GM12878 (cell line): Measurements from ENCODE around the gene CRYBG3. TPM values are rescaled to one million over a fixed set of nuclear protein-coding genes. Genes with fewer than 3 reads are reported as not detected.

Experiments
- ATAC-seq: fragments of 200-7000 bp; cut with Tn5 transposase; 3 replicates; pipeline ENCODE4 v1.9.1; 2020; ENCODE audit warnings: mild to moderate bottlenecking, moderate library complexity
- BruUV-seq: library from RNA; stranded (reverse); fragments of 400-500 nt; replicated peaks from 2 replicates; lab custom pipeline; 2021; lab: Mats Ljungman, UMichigan
- CTCF ChIA-PET: fragments of 300-600 bp; sonication (Branson Sonifier 250); formaldehyde crosslinking; extraction: SDS; loops from one replicate; lab custom pipeline; 2021; ENCODE audit warnings: inconsistent platforms; lab: Yijun Ruan, JAX
- POLR2A ChIA-PET: fragments of 350-600 bp; formaldehyde crosslinking; extraction: SDS; loops from one replicate; lab custom pipeline; 2021; ENCODE audit warnings: inconsistent platforms; lab: Charles Lee
- RAD21 ChIA-PET: fragments of 300-600 bp; sonication (Branson Sonifier 250); formaldehyde crosslinking; loops from one replicate; lab custom pipeline; 2023; ENCODE audit warnings: antibody characterized with exemption; ENCODE audit not compliant: unreplicated experiment; lab: Charles Lee
- SMC1A ChIA-PET: fragments of 300-600 bp; sonication (Branson Sonifier 250); formaldehyde crosslinking; loops from one replicate; lab custom pipeline; 2023; ENCODE audit not compliant: unreplicated experiment, uncharacterized antibody; lab: Charles Lee
- DNase-seq: peaks from one replicate; pipeline ENCODE4 v3.0.0-alpha.2; 2011; ENCODE audit warnings: low read depth, low spot score
- FAIRE-seq: peaks from 3 replicates; lab custom pipeline; 2011; peaks lifted over from hg19 to GRCh38; lab: Jason Lieb, UNC
- H2AFZ ChIP-seq: 2 replicates; pipeline ENCODE4 v1.6.0; 2011; ENCODE audit warnings: low read depth, low read length, control low read depth; ENCODE audit not compliant: control insufficient read depth
- H3K27ac ChIP-seq: 2 replicates; pipeline ENCODE4 v1.5.1; 2011; ENCODE audit warnings: control low read depth; ENCODE audit not compliant: control insufficient read depth, insufficient read depth
- H3K27me3 ChIP-seq, 2 experiments: replicated peaks in 1 of 2; 2 replicates each; pipeline versions ENCODE4 v1.6.0 to v1.6.1; 2011; ENCODE audit warnings: low read length in 1 of 2; ENCODE audit not compliant: control insufficient read depth in 2 of 2, insufficient read depth in 2 of 2
- H3K36me3 ChIP-seq, 2 experiments: 2 replicates each; pipeline ENCODE4 v1.5.1; 2011; ENCODE audit warnings: low read length in 1 of 2; ENCODE audit not compliant: control insufficient read depth in 2 of 2, insufficient read depth in 2 of 2
- H3K4me1 ChIP-seq: 2 replicates; pipeline ENCODE4 v1.6.1; 2011; ENCODE audit warnings: mild to moderate bottlenecking, low read length, moderate library complexity, mixed read lengths; ENCODE audit not compliant: control insufficient read depth, insufficient read depth
- H3K4me2 ChIP-seq: 2 replicates; pipeline ENCODE4 v1.6.0; 2011; ENCODE audit warnings: control low read depth; ENCODE audit not compliant: control insufficient read depth, insufficient read depth
- H3K4me3 ChIP-seq: fragments of 200-600 bp; sonication (generic); 2 replicates; pipeline ENCODE4 v1.5.1; 2016
- H3K79me2 ChIP-seq: 2 replicates; pipeline ENCODE4 v1.6.0; 2011; ENCODE audit warnings: low read length; ENCODE audit not compliant: control insufficient read depth, insufficient read depth
- H3K9ac ChIP-seq: 2 replicates; pipeline ENCODE4 v1.8.0; 2011; ENCODE audit warnings: low read length, control low read depth, mixed read lengths; ENCODE audit not compliant: control insufficient read depth, insufficient read depth
- H3K9me3 ChIP-seq: replicated peaks from 3 replicates; pipeline ENCODE4 v1.5.1; 2011; ENCODE audit warnings: mild to moderate bottlenecking, low read length; ENCODE audit not compliant: control insufficient read depth, insufficient read depth
- H4K20me1 ChIP-seq: 2 replicates; pipeline ENCODE4 v1.6.0; 2011; ENCODE audit not compliant: control insufficient read depth, insufficient read depth
- SPI1 ChIP-seq: IDR thresholded peaks from 2 replicates; pipeline ENCODE4 v1.6.1; 2011; ENCODE audit warnings: low read depth, mild to moderate bottlenecking, low read length, moderate library complexity, borderline replicate concordance; ENCODE audit not compliant: insufficient read depth
- WGBS: methylation state at CpG from one replicate; pipeline ENCODE4 v1.1.6; 2016; ENCODE audit warnings: low lambda C conversion rate; ENCODE audit not compliant: insufficient replicate concordance, insufficient coverage; ENCODE audit errors: missing lambda C conversion rate; 5-methylcytosine and 5-hydroxymethylcytosine counted together
- in situ Hi-C: fragments of 300-500 bp; cut with MboI; formaldehyde crosslinking; loops from 9 replicates; pipeline ENCODE4 v1.14.3; 2018; ENCODE audit warnings: mixed read lengths
- intact Hi-C: fragments of 100-400 bp; cut with micrococcal nuclease; formaldehyde crosslinking; loops from one replicate; pipeline ENCODE4 v1.14.2; 2022; ENCODE audit not compliant: unreplicated experiment
- polyA plus RNA-seq, 11 experiments: library from polyadenylated mRNA; depleted of rRNA in 4 of 11; unstranded in 6 of 11; stranded (reverse) in 5 of 11; fragments of >200 nt; fragmentation: Nextera tagmentation in 4 of 11; fragmentation: Illumina TruSeq in 1 of 11; extraction: Ambion mirVana in 4 of 11; extraction: Trizol in 1 of 11; gene quantifications; 1 replicate in 1 of 11; 2 replicates in 10 of 11; pipeline versions ENCODE4 v1.2.1 to v1.2.3, GENCODE V29; 2011 to 2016; ENCODE audit warnings: inconsistent platforms in 2 of 11, missing spikeins in 2 of 11, low read depth in 1 of 11
- total RNA-seq, 4 experiments: library from RNA; depleted of rRNA in 3 of 4; stranded (reverse); fragments of >200 nt in 3 of 4; fragmentation: Illumina TruSeq in 1 of 4; extraction: Trizol in 1 of 4; gene quantifications; 2 replicates each; pipeline versions ENCODE4 v1.2.1 to v1.2.3, GENCODE V29; 2013 to 2021
- TF ChIP-seq, protein P1 (sequence below): fragments of 450-650 bp; IDR thresholded peaks from 2 replicates; pipeline ENCODE4 v1.6.1; 2018; ENCODE audit warnings: mild to moderate bottlenecking, low read depth, moderate library complexity; ENCODE audit not compliant: partially characterized antibody
- TF ChIP-seq, protein P2 (sequence below), 3 experiments: IDR thresholded peaks in 2 of 3; conservative IDR thresholded peaks in 1 of 3; 2 replicates each; pipeline ENCODE4 v1.5.1; 2011; ENCODE audit warnings: low read depth in 3 of 3, low read length in 3 of 3, mild to moderate bottlenecking in 3 of 3, control low read depth in 2 of 3, moderate library complexity in 2 of 3, inconsistent platforms in 1 of 3, mixed read lengths in 1 of 3; ENCODE audit not compliant: control insufficient read depth in 2 of 3, insufficient read depth in 1 of 3; ENCODE audit errors: extremely low read depth in 1 of 3

CRYBG3 gene
- total and polyA plus RNA-seq, 10 of the 15 experiments (the other 5 are each of a cell fraction or from before 2014, with no cell fraction given), result 0.11 to 5.4 (median 1.6) TPM

DNA sequence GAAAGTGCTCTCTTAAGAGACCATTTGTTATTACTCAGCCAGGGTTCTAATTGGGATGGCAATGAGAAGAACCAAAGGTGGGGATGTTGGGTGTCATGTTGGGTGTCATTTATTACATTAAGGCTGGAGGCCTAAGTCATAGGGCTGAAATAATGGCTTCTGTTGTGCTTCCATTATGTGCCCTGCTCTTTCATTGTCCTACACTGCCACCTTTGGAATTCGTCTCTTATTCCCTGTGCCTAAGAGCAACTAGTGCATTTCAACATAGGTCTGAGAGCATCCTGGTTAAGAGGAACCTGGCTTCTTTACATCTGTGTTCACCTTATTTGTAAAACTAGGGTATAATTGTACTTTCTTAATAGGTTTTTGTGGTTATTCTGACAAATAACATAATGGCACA, 118.2 kb downstream of the CRYBG3 start:
- TF ChIP-seq, protein P1, sequence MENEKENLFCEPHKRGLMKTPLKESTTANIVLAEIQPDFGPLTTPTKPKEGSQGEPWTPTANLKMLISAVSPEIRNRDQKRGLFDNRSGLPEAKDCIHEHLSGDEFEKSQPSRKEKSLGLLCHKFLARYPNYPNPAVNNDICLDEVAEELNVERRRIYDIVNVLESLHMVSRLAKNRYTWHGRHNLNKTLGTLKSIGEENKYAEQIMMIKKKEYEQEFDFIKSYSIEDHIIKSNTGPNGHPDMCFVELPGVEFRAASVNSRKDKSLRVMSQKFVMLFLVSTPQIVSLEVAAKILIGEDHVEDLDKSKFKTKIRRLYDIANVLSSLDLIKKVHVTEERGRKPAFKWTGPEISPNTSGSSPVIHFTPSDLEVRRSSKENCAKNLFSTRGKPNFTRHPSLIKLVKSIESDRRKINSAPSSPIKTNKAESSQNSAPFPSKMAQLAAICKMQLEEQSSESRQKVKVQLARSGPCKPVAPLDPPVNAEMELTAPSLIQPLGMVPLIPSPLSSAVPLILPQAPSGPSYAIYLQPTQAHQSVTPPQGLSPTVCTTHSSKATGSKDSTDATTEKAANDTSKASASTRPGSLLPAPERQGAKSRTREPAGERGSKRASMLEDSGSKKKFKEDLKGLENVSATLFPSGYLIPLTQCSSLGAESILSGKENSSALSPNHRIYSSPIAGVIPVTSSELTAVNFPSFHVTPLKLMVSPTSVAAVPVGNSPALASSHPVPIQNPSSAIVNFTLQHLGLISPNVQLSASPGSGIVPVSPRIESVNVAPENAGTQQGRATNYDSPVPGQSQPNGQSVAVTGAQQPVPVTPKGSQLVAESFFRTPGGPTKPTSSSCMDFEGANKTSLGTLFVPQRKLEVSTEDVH, result no peak
- TF ChIP-seq, protein P2, sequence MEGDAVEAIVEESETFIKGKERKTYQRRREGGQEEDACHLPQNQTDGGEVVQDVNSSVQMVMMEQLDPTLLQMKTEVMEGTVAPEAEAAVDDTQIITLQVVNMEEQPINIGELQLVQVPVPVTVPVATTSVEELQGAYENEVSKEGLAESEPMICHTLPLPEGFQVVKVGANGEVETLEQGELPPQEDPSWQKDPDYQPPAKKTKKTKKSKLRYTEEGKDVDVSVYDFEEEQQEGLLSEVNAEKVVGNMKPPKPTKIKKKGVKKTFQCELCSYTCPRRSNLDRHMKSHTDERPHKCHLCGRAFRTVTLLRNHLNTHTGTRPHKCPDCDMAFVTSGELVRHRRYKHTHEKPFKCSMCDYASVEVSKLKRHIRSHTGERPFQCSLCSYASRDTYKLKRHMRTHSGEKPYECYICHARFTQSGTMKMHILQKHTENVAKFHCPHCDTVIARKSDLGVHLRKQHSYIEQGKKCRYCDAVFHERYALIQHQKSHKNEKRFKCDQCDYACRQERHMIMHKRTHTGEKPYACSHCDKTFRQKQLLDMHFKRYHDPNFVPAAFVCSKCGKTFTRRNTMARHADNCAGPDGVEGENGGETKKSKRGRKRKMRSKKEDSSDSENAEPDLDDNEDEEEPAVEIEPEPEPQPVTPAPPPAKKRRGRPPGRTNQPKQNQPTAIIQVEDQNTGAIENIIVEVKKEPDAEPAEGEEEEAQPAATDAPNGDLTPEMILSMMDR (IDR thresholded peaks at IDR 0.05 in 2 of 3, conservative IDR thresholded peaks at IDR 0.05 in 1 of 3; ENCODE audit: control insufficient read depth in 2 of 3, extremely low read depth in 1 of 3, insufficient read depth in 1 of 3, low read depth in 3 of 3, low read length in 3 of 3), result peak in 1 of 3 experiments; percentile 7; a peak in 1 of 6 replicates
- TF ChIP-seq SPI1, result no peak
- Histone ChIP-seq H3K27ac (no peak overlapping the region), H4K20me1 (no peaks in the 10 kb centered on the region), H3K36me3 (peaks cover 0 to 18% of the 10 kb centered on the region in 2 experiments; a peak in 2 of 4 replicates), H3K9ac (no peak overlapping the region), H3K27me3 (no peaks in the 10 kb centered on the region), H3K4me3 (no peak overlapping the region), H3K4me2 (no peak overlapping the region), H2AFZ (no peak overlapping the region), H3K79me2 (no peaks in the 10 kb centered on the region), H3K4me1 (no peaks in the 10 kb centered on the region), H3K9me3 (no peaks in the 10 kb centered on the region)
- intact Hi-C loops (no loop called here), in situ Hi-C loops (no loop called here)
- ChIA-PET CTCF (interaction anchor here (1.5 kb wide), 1 partner anchor 82 kb away, joined by 5 read pairs; no protein-coding TSS in a partner anchor), RAD21 (no interaction called here), SMC1A (no interaction called here), POLR2A (no interaction called here)
- BruUV-seq, result no TSS peak
- DNase-seq (no peak), FAIRE-seq (no peak), ATAC-seq (no peak)
- WGBS, result 93% methylated on average over 1 of the region's 1 CpG
